SK-N-SH treated with all-trans-retinoic acid at 6 μM for 48 hours (cell line): ENCODE results near the gene PKM.

Source experiments
- ATAC-seq: fragments of 200-7000 bp; cut with Tn5 transposase; 3 replicates; pipeline ENCODE4 v1.9.1; 2020; ENCODE audit warnings: mild to moderate bottlenecking, moderate library complexity
- ARNTL ChIP-seq: fragments of 450-650 bp; formaldehyde crosslinking; IDR thresholded peaks from 2 replicates; pipeline ENCODE4 v1.5.0; 2020; ENCODE audit warnings: low read depth, mild to moderate bottlenecking, moderate library complexity, borderline replicate concordance
- CSDC2 ChIP-seq: fragments of 250-450 bp; sonication (Bioruptor Pico); IDR thresholded peaks from 2 replicates; pipeline ENCODE4 v1.5.0; 2020; ENCODE audit warnings: mild to moderate bottlenecking, moderate library complexity
- ESRRG ChIP-seq: fragments of 250-450 bp; sonication (Bioruptor Pico); IDR thresholded peaks from 2 replicates; pipeline ENCODE4 v1.6.1; 2021; ENCODE audit warnings: mild to moderate bottlenecking
- GLIS3 ChIP-seq: fragments of 250-450 bp; sonication (Bioruptor Pico); IDR thresholded peaks from 2 replicates; pipeline ENCODE4 v1.5.0; 2020; ENCODE audit warnings: mild to moderate bottlenecking, moderate library complexity
- ISL1 ChIP-seq: fragments of 250-450 bp; sonication (Bioruptor Pico); IDR thresholded peaks from 2 replicates; pipeline ENCODE4 v2.1.2; 2022; ENCODE audit warnings: mild to moderate bottlenecking, moderate library complexity
- OSR1 ChIP-seq: fragments of 250-450 bp; sonication (Bioruptor Pico); IDR thresholded peaks from 2 replicates; pipeline ENCODE4 v1.8.0; 2022; ENCODE audit warnings: moderate library complexity, mild to moderate bottlenecking, inconsistent platforms
- RARB ChIP-seq: fragments of 250-450 bp; sonication (Bioruptor Pico); IDR thresholded peaks from 2 replicates; pipeline ENCODE4 v1.8.0; 2021; ENCODE audit warnings: mild to moderate bottlenecking, moderate library complexity
- SNAI2 ChIP-seq: fragments of 250-450 bp; sonication (Bioruptor Pico); IDR thresholded peaks from 2 replicates; pipeline ENCODE4 v1.5.0; 2020; ENCODE audit warnings: mild to moderate bottlenecking, moderate library complexity
- TCF4 ChIP-seq: fragments of 250-450 bp; sonication (Bioruptor Pico); IDR thresholded peaks from 2 replicates; pipeline ENCODE4 v1.8.0; 2021; ENCODE audit warnings: mild to moderate bottlenecking, moderate library complexity, borderline replicate concordance
- ZC3H10 ChIP-seq: fragments of 250-450 bp; sonication (Bioruptor Pico); IDR thresholded peaks from 2 replicates; pipeline ENCODE4 v1.5.1; 2021; ENCODE audit warnings: mild to moderate bottlenecking, moderate library complexity
- ZFP3 ChIP-seq: fragments of 250-450 bp; sonication (Bioruptor Pico); IDR thresholded peaks from 2 replicates; pipeline ENCODE4 v1.5.0; 2020; ENCODE audit warnings: mild to moderate bottlenecking, moderate library complexity
- ZFP30 ChIP-seq: fragments of 450-650 bp; formaldehyde crosslinking; IDR thresholded peaks from 2 replicates; pipeline ENCODE4 v1.5.0; 2022; ENCODE audit warnings: mild to moderate bottlenecking, moderate library complexity
- ZNF565 ChIP-seq: fragments of 450-650 bp; formaldehyde crosslinking; conservative IDR thresholded peaks from 2 replicates; pipeline ENCODE4 v1.5.0; 2020; ENCODE audit warnings: low read depth, mild to moderate bottlenecking, moderate library complexity
- ZNF70 ChIP-seq: fragments of 450-650 bp; formaldehyde crosslinking; IDR thresholded peaks from 2 replicates; pipeline ENCODE4 v1.5.0; 2020; ENCODE audit warnings: mild to moderate bottlenecking, moderate library complexity
- ZNF8 ChIP-seq: fragments of 450-650 bp; formaldehyde crosslinking; IDR thresholded peaks from 2 replicates; pipeline ENCODE4 v1.5.0; 2020; ENCODE audit warnings: mild to moderate bottlenecking, moderate library complexity
- TF ChIP-seq, protein P1 (sequence below): fragments of 250-450 bp; sonication (Bioruptor Pico); IDR thresholded peaks from 2 replicates; pipeline ENCODE4 v1.5.0; 2020; ENCODE audit warnings: mild to moderate bottlenecking, moderate library complexity
- TF ChIP-seq, protein P2 (sequence below): fragments of 250-450 bp; sonication (Bioruptor Pico); IDR thresholded peaks from 2 replicates; pipeline ENCODE4 v1.5.1; 2021; ENCODE audit warnings: mild to moderate bottlenecking, moderate library complexity
- TF ChIP-seq, protein P3 (sequence below): fragments of 250-450 bp; sonication (Bioruptor Pico); IDR thresholded peaks from 2 replicates; pipeline ENCODE4 v1.8.0; 2021; ENCODE audit warnings: low read depth, mild to moderate bottlenecking, moderate library complexity, borderline replicate concordance

PKM gene

DNA sequence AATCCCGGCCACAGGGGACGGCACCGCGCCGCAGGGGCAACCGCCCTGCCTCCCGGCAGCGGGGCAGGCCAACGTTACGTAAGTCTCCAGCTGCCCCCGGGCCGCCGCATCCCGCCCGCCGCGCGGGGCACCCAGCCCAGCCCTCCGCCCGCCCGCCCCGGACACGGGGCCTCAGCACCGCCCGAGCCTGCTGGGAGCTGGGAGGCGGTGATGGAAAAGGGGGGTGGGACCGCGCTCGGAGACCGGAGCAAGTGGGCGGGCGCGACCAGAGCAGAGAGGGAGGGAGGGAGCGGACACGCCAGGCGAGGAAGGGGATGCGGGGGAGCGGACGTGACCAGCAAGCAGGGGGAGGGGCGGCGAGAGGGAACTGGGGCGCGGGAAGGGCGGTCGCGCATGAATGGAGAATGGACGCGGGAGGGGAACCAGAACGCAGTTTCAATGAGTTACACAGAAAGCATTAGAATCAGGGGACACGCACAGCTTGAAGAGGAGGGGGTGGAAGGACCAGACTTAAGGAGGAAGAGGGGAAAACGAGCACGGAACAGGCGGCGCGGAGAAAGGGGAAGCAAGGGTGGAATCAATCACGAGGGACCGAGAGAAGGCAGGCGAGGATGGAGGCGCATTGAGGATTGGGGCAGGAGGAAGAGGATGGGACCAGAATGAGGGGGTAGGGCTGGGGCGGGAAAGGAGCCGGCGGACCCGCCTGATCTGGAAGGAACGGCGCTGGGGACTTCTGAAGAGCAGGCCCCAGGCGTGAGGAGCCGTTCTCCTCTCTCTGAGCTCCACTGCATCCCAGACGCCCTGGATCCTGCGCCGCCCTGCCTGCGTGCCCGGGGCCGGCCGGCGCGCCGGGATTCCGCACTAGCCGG is 559 bp downstream of the PKM start:
- TF ChIP-seq ZNF8 (CRISPR knock-in tag) (no peak), ZFP3 (no peak), ARNTL (CRISPR knock-in tag) (no peak), ZNF565 (no peak), SNAI2 (CRISPR knock-in tag) (no peak), ZNF70 (no peak), RARB (CRISPR knock-in tag) (no peak), ZC3H10 (no peak)
- ATAC-seq = peak; percentile 52

DNA sequence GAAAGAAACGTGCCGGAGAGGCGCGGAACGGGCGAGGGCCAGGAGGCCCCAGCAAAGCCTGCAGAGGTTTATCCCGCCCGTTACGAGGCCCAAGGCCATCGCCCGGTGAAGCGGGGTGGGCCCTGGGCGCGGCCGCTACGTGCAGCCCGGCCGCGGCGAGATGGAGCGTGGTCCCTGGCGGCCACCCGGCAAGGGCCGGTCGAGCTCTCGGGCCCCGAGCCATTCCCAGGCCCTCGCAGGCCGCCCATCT is 1.1 kb downstream of the PKM start:
- no peak for ATAC-seq

DNA sequence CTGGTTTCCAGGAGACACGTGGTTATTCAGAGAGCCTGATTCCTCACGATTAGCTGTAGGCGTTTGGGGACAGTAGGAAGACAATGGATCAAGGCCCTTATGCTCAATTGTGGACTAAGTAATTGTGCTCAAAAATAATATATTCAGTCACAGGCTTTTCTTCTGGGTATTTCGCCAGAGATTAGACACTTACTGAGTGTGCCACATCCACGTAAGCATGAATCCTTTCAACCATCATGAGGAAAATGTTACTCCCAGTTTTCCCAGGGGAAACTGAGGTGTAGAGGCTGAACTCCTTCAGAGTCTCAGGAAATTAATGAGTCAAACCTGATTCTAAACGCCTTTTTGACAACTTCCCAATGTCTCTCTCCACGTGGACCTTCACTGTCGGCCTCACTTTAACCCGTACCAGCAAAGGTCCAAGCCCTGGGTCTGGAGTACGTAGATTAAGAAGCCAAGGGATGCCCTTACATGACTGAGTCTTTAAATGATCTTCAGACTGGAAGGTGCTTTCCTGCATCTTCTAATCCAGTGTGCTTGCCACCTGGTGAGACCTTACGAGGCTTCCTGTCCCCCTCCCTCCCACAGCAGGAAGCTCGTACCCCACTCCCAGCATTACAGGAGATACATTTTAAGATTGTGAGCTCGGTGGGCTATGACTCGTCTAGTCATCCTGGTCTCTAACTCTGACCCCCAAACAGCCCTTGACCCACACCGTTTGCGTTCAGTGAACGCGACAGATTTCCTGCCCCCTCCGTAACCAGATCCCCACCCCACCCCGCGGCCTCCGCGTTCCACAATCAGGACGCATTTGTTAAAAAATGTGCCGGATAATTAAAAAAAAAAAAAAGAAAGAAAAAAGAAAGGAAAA is 1.7 kb downstream of the PKM start:
- TF ChIP-seq ZC3H10 (no peak), ZFP3 (no peak), ESRRG (CRISPR knock-in tag) (no peak), OSR1 (CRISPR knock-in tag) (no peak), ARNTL (CRISPR knock-in tag) (no peak), SNAI2 (CRISPR knock-in tag) (no peak), CSDC2 (CRISPR knock-in tag) (no peak), ISL1 (no peak), ZNF8 (CRISPR knock-in tag) (no peak), ZFP30 (CRISPR knock-in tag) (no peak)
- TF ChIP-seq, protein P1, sequence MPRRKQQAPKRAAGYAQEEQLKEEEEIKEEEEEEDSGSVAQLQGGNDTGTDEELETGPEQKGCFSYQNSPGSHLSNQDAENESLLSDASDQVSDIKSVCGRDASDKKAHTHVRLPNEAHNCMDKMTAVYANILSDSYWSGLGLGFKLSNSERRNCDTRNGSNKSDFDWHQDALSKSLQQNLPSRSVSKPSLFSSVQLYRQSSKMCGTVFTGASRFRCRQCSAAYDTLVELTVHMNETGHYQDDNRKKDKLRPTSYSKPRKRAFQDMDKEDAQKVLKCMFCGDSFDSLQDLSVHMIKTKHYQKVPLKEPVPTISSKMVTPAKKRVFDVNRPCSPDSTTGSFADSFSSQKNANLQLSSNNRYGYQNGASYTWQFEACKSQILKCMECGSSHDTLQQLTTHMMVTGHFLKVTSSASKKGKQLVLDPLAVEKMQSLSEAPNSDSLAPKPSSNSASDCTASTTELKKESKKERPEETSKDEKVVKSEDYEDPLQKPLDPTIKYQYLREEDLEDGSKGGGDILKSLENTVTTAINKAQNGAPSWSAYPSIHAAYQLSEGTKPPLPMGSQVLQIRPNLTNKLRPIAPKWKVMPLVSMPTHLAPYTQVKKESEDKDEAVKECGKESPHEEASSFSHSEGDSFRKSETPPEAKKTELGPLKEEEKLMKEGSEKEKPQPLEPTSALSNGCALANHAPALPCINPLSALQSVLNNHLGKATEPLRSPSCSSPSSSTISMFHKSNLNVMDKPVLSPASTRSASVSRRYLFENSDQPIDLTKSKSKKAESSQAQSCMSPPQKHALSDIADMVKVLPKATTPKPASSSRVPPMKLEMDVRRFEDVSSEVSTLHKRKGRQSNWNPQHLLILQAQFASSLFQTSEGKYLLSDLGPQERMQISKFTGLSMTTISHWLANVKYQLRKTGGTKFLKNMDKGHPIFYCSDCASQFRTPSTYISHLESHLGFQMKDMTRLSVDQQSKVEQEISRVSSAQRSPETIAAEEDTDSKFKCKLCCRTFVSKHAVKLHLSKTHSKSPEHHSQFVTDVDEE = no peak
- TF ChIP-seq, protein P2, sequence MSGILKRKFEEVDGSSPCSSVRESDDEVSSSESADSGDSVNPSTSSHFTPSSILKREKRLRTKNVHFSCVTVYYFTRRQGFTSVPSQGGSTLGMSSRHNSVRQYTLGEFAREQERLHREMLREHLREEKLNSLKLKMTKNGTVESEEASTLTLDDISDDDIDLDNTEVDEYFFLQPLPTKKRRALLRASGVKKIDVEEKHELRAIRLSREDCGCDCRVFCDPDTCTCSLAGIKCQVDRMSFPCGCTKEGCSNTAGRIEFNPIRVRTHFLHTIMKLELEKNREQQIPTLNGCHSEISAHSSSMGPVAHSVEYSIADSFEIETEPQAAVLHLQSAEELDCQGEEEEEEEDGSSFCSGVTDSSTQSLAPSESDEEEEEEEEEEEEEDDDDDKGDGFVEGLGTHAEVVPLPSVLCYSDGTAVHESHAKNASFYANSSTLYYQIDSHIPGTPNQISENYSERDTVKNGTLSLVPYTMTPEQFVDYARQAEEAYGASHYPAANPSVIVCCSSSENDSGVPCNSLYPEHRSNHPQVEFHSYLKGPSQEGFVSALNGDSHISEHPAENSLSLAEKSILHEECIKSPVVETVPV = no peak
- TF ChIP-seq, protein P3, sequence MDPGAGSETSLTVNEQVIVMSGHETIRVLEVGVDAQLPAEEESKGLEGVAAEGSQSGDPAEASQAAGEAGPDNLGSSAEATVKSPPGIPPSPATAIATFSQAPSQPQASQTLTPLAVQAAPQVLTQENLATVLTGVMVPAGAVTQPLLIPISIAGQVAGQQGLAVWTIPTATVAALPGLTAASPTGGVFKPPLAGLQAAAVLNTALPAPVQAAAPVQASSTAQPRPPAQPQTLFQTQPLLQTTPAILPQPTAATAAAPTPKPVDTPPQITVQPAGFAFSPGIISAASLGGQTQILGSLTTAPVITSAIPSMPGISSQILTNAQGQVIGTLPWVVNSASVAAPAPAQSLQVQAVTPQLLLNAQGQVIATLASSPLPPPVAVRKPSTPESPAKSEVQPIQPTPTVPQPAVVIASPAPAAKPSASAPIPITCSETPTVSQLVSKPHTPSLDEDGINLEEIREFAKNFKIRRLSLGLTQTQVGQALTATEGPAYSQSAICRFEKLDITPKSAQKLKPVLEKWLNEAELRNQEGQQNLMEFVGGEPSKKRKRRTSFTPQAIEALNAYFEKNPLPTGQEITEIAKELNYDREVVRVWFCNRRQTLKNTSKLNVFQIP (CRISPR knock-in tag) = no peak
- TF ChIP-seq, all 23 proteins: peak for 0
- ATAC-seq = no peak

More for the DNA sequence above, 1.1 kb downstream of the PKM start:
- TF ChIP-seq ARNTL (CRISPR knock-in tag) = no peak
- no peak for TF ChIP-seq GLIS3 (CRISPR knock-in tag)
- TF ChIP-seq OSR1 (CRISPR knock-in tag) = no peak
- TF ChIP-seq, protein P1 = no peak
- no peak for TF ChIP-seq ZNF70
- TF ChIP-seq ESRRG (CRISPR knock-in tag) = no peak
- TF ChIP-seq TCF4 = no peak
- no peak for TF ChIP-seq ISL1

DNA sequence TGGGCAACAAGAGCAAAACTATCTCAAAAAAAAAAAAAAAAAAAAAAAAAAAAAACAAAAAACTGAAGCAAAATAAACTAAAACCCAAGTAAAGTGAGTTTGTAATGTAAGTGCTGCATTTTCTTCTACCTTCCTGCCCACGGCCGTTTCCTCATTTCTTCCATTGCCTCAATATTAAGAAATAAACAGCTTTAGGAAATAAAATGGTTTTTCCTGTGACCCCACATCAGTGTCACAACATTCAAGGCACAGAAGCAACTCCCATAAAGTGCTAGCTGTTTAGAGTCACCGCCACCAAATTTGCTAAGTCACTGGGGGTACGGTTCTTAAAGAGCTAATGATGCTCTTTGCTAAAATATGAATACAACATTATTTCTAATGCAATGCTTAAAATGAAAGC is 3.3 kb downstream of the PKM start:
- TF ChIP-seq CSDC2 (CRISPR knock-in tag) = no peak
- TF ChIP-seq RARB (CRISPR knock-in tag) = no peak
- no peak for TF ChIP-seq TCF4
- TF ChIP-seq, protein P1 = no peak
- TF ChIP-seq, protein P2 = no peak
- TF ChIP-seq ZNF565 = no peak
- no peak for ATAC-seq
